ENCODE data around the gene PRDM16.

Gene PRDM16

GRCh38 chr1:3483801-3484444 is 414.9 kb downstream of the PRDM16 start:
- peaks cover 4% of the 10 kb centered on the region for H3K27me3 Mint-ChIP-seq
- peaks cover 8% of the 10 kb centered on the region for H3K9me3 Mint-ChIP-seq
- intact Hi-C loops (cut with micrococcal nuclease), result loop anchor here (2.0 kb wide), 1 partner anchor 29 kb away; the partner anchor contains the start of gene ARHGEF16
- H3K36me3 Mint-ChIP-seq (ENCODE audit: low read depth), result no peaks in the 10 kb centered on the region
- no peaks in the 10 kb centered on the region for H3K4me1 Mint-ChIP-seq (ENCODE audit: low read depth)
- no peak overlapping the region for H3K4me3 Mint-ChIP-seq
- H3K27ac Mint-ChIP-seq, result no peak overlapping the region

- Mint-ChIP-seq H3K9me3 (peaks cover 11% of the 10 kb centered on the region), H3K27ac (no peak overlapping the region), H3K4me1 (ENCODE audit: low read depth) (no peaks in the 10 kb centered on the region), H3K36me3 (ENCODE audit: low read depth) (no peaks in the 10 kb centered on the region), H3K27me3 (peaks cover 4% of the 10 kb centered on the region), H3K4me3 (no peak overlapping the region)
- intact Hi-C loops (cut with micrococcal nuclease), result loop anchor here (2.0 kb wide), 1 partner anchor 30 kb away; the partner anchor contains the start of gene ARHGEF16
These were observed 416.0 kb downstream of the PRDM16 start for GRCh38 chr1:3485016-3485415.

Data from dendritic cell treated with granulocyte-macrophage colony-stimulating factor and Interleukin-4, amounts not matched to agents 40 ng/mL and 50 ng/mL, for 4 days (primary cell).